HG03432 (cell line): Measurements from ENCODE around the gene ZPLD1.

ENCODE experiments used
- ATAC-seq: cut with Tn5 transposase; IDR thresholded peaks from one replicate; pipeline ENCODE4 v1.9.1; 2021; ENCODE audit warnings: mild to moderate bottlenecking, moderate library complexity; ENCODE audit not compliant: unreplicated experiment

The ZPLD1 gene

DNA sequence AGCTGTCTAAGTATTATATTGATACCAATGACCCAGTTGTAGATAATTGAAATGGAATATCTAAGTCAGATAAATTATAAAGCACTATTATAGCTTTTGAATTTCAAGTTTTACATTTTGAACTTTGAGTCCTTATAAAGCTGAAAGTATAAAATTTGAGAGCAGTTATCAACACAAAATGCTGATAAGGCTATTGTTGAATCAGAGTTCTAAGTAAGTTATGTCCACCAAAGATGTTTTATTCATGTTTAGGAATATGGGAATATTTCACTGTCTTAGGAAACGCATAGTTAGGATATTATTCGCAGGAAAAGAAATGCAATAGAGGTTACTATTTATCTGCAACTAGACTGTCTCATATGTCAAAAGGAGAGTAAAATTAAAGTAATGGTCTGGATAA lies 29.4 kb downstream of the ZPLD1 start:
- ATAC-seq = no peak

DNA sequence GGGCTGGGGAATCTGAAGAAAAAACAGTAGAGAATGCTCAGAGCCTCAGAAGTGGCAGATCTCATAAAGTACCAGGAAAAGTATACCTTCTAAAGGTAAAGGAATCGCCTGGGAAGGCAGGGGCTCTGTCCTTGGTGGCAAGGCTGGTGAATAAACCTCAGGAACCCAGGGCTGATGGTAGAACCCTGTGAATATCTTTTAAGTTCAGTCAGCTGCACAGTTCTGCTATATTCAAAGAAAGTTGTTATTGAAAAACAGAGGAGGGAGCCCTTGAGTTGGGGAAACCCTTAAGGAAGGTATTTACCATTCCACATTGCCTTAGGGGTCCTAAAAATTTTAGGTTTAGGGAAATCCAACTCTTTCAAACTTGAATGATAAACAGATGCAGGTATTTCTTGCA lies 31.2 kb downstream of the ZPLD1 start:
- no peak for ATAC-seq

DNA sequence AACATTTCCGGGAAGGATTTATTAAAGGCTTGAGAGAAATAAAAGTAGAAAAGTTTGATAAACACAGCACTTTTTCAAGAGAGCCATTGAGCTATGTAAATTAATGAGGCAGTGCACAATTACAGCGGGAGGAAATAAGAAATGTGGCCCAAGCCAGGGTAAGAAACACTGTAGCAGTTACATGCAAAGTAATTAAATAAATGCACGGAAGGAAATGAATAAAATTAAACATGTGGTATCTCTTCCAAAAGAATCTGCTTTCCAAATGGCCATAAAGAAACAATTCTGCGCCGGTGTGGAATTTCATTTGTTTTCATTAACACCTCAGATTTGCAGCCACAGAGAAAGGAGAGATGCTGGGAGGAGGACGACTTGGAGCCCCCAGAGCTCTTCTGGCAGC lies 35.3 kb downstream of the ZPLD1 start:
- ATAC-seq = no peak

DNA sequence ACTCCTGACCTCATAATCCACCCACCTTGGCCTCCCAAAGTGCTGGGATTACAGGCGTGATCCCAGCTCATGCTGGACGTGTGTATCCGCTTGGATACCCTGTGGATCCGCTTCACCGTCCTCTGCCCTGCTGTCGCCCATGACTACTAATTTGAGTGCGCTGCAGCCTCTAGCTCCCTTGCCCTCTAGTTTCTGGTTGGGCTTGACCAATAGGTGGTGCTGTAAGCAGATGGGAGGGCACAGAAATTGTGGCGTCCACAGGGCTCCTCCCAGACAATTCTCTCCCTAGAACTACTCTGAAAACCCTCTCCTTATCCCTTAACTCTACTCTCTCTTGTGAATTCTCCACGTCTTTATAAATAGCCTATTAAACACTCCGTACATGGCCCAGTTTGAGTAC lies 36.2 kb downstream of the ZPLD1 start:
- ATAC-seq = no peak

DNA sequence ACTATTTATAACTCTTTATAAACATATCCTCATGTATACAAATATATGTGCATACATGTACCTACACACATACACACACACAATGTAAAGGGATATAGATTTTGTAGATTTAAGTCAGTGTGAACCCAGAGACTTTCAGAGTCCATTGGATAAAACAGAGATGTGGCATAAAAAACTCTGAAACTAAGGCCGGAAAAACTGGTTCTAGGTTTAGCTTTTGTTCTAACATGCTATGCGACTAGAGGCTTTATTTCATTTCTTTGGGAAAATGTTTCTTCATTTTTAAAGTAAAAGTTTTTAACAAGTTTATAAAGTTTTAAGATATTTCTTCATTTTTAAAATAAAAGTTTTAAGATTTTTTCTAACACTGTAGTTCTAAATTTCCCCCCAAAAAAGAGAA lies 36.7 kb downstream of the ZPLD1 start:
- ATAC-seq = no peak

DNA sequence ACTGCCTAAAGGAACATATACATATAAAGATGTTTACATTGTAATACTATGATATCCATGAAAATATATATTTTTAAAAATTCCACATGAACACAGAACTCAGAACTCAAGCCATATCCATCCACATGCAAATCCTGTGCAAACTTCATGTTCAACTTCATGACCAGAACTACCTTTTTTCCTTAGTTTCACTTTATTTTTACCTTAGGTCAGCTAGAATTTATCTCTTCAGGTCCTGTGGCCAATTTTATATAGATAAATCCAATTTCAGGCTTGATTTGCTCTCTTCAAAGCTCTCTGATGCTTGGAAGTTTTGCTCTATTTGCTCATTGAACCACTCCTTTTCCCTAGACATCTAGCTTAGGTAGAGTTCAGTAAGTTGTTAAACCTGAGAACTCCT lies 38.8 kb downstream of the ZPLD1 start:
- ATAC-seq = no peak

DNA sequence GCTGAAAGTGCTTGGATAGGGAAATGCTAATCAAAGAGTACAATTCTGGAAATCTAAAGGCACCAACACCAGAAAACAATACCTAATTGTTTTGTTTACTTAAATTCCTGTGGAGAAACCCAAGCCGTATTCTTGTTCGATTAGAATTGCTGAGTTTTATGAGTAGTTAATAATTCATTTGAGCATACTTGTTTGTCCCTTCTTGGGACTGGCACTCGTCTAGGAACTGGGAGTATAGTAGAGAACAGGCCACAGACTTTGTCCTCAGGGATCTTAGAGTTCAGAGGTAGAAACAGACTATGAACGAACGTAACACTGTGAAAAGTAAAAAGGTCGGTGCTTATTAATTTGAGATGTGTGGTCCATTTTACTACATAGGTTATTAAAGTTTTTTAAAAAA lies 39.4 kb downstream of the ZPLD1 start:
- ATAC-seq = no peak

DNA sequence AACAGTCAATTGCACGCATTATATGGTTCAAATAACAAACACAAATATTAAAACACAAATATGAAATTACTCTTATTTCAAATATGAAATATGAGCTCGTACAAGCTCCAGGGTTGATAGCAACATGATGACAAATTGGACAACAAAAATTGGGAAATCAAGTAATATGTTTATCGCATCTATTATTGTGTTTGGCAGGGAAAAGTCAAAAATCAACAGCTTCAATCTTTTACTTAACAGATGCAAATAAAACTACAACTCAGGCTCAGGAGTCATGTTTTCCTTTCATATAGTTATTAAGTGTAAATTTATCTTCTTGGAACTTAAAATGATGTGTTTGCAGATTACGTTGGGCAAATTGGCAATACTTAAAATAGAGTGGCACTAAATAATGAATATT lies 41.4 kb downstream of the ZPLD1 start:
- no peak for ATAC-seq

DNA sequence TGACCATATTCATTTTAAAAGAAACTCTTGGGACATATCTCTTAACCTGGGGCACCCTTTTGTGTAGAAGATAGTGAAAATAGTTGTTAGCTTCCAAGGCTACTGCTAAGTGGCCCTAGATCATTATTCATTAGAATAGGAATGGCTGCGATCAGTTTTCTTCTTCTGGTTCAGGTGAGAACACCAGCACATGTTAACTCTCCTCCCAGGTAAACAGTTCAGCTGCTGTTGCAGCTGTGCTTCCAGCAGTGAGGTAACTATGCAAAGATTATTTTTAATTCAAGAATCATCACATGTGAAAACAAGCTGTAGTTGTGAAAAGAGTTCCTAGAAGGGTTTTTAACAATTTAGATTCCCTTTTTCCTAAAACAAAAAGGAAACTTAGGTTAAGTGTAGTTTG lies 43.3 kb downstream of the ZPLD1 start:
- no peak for ATAC-seq

DNA sequence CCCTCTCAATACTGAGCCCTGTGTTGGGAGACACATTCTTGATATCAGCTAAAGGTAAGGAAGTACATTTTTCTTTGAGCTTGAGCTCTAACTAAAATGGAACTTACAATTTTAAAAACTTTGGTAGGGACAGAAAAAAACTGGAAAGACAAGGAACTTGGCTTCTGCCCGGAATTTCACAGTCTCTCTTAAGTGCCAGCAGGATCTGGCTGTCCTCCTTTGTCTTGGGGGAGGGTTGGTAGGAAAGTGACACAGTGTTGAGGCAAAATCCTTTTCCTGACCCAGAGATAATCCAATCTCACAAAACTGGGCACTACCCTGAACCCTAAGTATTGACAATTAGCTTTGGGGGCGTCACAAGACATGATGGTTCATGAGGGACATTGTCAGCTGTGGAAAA lies 45.3 kb downstream of the ZPLD1 start:
- ATAC-seq = no peak

DNA sequence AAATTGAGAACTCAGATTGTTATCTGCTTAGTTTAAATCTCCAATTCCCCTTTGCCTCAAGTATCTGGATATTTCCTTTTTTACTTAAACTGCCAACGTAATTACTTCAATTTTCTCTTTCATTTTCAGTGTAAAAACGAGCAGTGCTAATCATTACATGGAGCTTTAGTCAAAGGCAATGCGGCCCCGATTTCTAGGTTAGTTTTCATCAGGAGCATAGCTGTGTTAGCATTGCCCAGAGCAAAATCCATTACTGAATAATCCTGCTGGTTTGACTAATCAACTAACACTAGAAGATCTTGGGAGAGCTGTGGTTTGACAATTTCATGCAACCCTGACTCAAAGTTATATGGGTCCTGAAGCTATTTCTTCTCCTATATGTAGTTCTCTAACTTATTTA lies 46.2 kb downstream of the ZPLD1 start:
- ATAC-seq = no peak

DNA sequence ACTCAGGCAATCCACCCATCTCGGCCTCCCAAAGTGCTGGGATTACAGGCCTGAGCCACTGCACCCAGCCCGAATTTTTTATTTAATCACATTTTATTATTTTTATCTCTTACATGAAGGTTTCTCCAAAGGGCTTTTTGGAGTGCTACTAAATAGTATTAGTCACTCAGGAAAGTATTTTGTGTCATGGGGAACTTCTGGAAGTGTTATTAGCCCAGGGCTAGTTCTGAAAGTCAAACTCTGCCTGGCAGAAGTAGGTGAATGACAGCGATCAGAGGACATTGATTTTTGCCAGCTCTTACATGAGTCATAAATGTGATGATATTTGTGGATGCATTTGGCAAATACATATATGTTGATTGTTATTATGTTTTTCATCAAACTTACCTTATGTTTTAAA lies 48.7 kb downstream of the ZPLD1 start:
- no peak for ATAC-seq

DNA sequence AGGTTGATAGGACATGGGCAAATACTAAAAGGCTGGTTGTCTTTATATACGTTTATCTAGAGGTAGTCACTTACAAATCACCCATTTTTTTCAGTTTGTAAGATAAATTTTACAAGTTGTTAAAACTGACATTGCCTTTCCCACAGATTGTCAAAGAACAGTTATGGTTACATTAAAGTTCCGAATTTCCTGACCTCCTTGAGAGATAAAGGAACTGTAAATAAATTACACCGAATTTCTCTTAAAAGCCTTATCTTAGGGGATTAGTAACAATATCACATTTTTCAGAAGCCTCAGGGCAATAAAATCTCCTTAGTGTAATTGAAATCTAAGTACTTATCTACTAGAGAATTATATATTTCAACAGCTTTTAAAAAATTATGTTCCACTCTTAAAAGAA lies 49.5 kb downstream of the ZPLD1 start:
- no peak for ATAC-seq

DNA sequence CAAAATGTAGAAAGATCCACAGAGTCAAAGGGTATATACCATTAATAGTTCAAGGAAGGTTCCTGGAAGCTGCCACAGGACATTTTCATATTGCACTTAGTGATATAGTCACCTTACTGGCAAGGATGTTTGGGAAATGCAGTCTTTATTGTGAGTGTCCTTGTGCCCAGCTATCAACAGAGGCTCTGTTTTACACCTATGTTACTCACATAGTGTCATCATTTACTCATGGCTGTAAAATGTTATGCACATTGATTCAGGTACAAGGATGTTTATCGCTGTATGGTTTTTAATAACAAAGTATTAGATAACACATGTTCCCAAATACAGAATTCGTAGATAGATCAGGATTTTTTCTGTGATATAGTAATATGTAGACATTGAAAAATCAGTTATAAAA lies 50.9 kb downstream of the ZPLD1 start:
- ATAC-seq = no peak

DNA sequence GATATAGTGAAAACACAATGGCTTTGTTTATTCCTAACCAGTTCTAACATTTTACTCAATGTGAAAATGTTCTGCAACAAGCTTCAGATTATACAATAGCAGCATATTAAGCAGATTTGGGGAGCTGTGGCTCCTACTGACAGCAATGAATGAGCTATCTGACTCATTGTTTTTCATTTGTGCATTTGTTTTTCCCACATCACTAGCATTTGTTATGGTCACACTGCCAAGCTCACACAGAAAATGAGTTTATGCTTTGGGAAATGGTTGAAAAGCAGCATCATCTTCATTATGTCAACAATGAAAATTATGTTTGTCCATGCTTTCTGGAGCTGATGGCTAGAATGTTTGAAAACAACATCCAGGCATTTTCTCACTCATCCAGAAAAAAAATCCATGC lies 53.5 kb downstream of the ZPLD1 start:
- ATAC-seq = no peak

DNA sequence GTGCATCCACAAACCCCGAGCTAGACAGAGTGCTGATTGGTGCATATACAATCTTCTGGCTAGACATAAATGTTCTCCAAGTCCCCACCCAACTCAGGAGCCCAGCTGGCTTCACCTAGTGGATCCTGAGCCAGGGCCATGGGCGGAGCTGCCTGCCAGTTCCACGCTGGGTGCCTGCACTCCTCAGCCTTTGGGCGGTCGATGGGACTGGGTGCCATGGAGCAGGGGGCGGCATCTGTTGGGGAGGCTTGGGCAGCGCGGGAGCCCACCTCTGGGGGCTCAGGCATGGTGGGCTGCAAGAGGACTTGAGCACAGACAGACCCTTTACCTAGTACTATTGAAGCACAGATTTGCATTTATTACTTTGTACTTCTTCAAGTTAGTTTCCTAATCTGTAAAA lies 57.5 kb downstream of the ZPLD1 start:
- no peak for ATAC-seq

DNA sequence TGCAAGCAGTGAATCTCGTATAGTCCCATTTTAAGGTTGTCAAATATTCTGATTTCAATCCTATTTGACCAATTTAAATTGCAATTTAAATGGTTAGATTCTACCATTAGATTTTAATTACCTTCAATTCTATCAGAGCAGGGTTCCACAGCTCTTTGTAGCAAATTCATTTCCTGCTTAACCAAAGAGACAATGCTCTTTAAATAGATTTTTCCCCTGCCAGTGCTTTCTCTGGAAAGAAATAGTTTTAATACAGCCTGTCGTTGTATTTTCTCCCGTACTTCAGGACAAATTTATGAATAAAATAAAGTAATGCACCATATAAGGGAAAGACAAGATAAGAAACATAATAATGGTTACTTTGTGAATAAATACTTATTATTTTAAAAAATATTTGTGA lies 62.8 kb downstream of the ZPLD1 start:
- ATAC-seq = no peak

DNA sequence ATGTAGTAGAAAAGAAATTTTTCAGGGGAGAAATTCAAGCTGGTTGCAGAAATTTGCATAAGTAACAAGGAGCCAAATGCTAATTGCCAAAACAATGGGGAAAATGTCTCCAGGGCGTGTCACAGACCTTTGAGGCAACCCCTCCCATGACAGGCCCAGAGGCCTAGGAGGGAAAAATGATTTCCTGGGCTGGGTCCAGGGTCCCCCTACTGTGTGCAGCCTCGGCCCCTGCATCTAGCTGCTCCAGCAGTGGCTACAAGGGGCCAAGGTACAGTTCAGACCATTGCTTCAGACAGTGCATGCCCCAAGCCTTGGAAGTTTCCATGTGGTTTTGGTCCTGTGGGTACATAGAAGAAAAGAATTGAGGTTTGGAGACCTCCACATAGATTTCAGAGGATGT lies 70.7 kb downstream of the ZPLD1 start:
- ATAC-seq = no peak

DNA sequence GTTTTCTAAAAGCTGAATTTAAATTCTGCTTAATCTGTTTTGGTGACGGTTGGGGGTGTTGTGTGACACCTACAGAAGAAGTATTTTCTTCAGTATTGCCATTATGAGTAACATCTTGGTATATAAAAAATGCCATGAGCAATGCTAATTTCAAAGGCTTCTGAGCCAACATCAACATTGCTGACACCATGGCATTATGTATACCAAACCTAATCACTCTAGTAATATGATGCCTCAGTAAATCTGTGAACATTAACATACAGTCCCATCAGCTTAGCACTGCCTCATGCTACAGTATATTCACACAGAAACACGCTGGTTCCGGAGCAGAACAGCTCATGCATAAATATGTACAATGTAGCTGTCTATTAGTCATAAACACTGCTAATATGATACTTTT lies 75.8 kb downstream of the ZPLD1 start:
- no peak for ATAC-seq

DNA sequence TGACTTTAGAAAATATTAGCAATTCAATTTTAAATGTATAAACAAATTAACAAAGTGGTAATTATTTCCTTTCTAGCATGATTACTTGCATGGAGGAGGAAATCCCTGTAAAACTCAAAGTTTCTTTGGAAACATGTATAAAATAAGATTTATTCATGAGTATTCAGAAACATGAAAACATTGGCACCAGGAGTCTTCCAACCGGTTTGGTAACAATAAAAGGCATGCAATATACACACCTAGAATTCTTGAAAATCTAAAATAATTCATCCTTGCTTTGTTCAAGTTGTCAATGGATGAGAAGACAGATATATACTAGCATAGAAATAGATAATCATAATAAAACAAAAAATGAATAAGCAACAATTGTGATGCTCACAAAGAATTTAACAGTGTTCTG lies 76.4 kb downstream of the ZPLD1 start:
- ATAC-seq = no peak

DNA sequence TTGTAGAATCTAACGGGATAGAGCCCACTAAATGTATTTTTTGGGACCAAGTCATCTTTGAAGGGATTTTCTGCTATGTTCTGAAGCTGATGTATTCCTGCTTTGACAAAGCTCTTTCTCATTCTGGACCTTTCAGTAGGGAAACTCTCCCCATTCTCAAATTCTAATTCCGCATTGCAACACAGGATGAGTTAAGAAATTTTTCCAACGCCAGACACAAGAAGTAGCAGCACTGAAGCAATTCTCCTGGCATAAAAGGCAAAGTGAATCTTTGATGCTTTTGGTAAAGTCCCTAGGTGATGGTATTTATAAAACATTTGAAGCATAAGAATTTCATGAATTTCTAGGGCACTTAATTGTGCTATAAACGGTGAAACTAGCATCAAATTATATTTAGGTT lies 76.8 kb downstream of the ZPLD1 start:
- no peak for ATAC-seq

DNA sequence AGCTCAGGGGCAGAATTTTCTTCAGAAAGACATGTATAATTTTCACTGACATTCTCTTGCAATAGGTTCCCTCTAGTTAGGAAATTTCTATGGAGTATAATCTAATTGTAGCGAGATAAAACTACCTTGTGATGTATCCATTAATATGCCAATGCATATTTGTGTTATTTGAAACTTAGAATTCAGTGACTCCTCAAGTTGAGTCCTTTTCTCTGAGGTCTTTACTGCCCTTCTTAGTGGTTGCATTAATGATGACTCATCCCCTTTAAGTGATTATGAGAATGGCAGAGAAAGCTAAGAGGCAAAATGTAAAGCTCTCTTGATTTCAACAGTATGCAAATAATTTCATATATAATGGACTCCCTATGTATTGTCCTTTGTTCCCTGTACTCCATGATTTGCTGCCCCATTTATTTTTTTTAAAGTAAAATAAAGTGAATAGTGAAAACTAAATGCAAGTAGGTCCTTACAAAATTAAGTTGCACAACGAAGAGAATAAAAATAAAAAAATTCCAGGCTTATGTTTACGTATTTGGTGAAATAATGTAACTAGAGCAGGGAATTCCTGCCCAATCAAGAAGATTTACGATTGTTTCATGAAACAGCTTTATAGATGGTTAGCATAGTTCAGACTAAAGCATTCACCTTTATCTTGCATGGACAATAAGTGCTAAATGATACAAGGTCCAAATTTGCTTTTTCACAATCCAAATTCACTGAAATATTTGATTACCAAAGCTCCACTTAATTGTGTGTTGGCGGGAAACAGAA lies 78.1 kb downstream of the ZPLD1 start:
- ATAC-seq = no peak

DNA sequence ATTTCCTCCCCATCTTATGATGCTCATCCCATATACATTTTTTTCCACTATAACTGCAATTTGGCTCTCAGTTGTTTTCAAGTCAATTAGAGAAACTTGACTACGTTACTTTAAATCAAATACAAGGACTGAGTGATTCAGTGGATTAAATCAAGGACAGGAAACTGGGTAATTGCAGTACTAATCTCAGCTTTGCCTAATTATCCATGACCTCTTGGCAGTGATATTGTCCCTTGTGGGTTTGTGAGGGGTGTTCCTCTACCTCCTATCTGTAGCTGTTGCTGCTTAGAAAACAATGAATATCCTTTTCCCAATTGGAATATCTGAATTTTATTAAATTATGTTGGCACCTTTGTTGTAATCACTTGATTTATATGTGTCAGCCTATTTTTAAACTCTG lies 79.4 kb downstream of the ZPLD1 start:
- ATAC-seq = no peak
